Measurements from ENCODE around the gene AK5. TPM values are rescaled to one million over a fixed set of nuclear protein-coding genes. Genes with fewer than 3 reads are reported as not detected.
"Not testable (repeated sequence)": the region's sequence is repeated elsewhere in the genome, so short reads cannot be mapped to it uniquely, and the experiment has no call there.

The AK5 gene
- polyA plus RNA-seq, 3 donors: 2.6 to 5.2 (median 2.7) TPM

DNA sequence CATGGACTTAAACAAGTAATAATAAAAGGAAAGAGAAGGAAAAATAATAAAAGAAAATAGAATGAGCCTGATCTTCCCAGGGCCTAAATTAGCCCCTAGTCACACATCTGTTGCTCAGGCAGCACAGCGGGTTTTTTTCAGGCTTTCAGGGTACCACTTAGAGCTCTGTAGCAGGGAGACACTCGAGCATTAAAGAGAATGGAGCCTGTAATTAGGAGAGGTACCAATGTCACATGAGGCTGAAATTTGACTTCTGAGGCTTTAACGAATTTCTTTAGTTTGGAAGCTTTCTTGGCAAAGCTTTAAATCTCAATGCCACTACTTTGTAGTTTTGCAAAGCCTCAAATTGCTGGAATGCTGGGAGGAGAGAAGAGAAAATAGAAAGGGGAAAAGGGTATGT is 116.3 kb downstream of the AK5 start:
- no peak for DNase-seq

DNA sequence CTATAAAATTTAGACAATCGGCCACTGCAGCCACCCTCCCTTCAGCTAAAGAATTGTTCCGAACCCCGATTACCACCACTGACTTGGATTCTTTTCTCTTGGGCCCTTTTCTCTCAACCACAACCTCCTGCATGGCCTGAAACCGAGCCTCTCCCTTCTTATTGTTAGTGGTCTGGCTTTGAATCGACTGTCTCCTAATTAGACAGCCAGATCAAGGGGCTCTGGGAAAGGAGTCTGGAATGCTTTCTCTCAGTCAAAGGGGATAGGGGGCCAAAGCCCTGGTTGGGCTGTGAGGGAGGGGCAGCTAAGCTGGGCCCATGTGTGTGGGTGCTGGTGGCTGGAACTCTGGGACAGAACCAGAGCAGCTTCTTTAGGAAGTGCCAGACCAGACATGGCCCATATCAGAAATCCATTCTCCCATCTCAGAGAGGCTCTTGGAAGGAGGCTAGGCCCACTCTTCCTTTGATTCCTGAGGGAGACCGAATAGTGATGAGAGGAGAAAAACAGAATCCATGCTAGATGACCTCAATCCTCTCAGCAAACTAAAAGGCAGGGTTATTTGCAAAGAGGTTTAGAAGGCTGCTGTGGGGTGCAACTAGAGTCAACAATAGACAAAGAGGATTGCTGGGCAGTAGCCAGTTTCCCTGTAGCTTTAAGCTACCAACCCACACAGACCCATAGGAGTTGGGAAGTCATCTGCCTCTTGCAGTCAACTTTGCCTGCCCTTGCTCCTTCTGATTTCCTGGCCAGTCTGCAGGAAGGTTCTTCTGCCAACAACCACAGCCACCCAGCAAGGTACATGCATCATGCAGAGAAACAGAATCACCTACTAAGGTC is 117.6 kb downstream of the AK5 start:
- no peak for DNase-seq

DNA sequence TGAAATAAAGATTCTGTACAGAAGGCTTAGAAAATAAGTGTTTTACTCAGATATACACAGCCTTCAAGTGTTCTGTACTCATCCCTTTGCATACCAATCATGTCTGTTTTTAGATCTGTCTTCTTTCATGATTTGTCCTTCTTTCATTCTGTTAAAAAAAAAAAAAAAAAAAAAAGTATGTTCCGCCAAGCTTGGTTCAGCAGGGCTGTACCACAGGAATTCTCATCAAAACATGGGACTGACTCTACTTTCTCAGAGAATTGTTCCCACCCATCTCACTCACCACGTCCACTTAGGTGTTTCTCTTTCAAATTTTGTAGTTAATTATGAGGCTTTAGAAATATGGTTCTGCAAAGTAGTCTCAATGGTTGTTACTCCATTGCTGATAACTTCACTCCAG is 119.0 kb downstream of the AK5 start:
- DNase-seq: no peak

DNA sequence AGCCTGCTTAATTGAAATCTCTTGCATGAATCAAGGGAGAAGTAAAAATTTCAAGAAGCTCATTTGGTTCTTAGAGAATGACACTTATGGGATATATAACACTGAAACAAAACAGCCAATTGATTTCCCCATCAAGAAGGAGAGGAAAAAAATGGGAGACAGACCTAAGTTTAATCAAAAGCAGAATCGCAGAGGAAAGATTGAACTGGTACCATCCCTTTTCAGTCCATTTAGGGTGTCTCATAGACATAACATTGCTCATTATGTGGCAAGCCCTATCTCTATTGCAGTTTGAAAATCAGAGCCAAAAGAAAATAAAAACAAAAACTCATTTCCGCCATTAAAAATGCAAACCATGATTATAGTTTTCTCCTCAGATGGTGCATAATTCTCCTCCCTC is 119.6 kb downstream of the AK5 start:
- no peak for DNase-seq

DNA sequence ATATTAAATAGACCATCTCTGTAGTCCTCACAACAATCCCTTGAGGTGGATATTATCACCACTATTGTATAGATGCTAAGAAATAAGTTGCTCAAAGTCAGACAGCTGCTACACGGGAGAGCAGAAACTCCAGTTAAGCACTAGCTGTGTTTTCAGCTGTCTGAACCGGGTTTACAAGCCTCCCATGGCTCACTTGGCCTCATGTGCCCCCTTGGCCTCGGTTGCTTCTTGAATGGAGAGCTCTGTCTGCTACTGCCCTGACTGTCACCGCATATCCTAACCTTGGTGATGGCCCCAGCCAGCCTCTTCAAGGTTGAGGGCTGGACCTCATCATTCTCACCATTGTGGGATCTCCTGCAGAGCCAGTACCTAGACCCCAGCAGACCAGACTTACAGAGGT is 123.4 kb downstream of the AK5 start:
- DNase-seq: no peak

DNA sequence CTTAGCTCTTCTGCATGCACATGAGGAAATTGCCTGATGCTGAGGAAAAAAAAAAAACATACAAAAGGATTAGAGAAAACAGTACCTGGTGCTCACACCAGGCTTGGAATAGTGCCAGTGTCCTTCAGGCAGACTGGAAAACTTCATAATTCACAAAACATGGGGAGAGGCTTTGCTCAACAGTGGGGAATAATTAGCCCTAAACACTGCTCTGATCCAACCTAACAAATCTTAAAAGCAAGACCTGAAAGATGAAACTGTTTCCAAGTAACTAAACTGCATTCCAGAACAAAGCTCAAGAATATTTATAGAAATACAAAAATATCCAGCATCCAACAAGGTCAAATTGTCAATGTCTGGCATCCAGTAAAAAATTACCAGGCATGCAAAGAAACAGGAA is 124.8 kb downstream of the AK5 start:
- DNase-seq: no peak

DNA sequence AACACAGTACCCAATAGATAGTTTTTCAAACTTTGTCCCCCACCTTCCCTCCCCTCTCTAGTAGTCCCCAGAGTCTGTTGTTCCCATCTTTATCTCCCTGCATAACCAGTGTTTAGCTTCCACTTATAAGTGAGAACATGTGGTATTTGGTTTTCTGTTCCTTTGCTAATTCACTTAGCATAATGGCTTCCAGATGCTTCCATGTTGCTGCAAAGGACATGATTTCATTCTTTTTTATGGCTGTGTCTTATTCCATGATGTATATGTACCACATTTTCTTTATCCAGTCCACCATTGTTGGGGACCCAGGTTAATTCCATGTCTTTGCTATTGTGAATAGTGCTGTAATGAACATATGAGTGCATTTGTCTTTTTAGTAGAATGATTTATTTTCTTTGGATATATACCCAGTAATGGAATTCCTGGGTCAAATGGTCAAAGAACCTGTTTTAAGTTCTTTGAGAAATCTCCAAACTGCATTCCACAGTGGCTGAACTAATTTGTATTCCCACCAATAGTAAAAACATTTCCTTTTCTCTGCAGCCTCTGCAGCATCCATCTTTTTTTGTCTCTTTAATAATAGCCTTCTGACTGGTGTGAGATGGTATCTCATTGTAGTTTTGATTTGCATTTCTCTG is 126.0 kb downstream of the AK5 start:
- no peak for DNase-seq

DNA sequence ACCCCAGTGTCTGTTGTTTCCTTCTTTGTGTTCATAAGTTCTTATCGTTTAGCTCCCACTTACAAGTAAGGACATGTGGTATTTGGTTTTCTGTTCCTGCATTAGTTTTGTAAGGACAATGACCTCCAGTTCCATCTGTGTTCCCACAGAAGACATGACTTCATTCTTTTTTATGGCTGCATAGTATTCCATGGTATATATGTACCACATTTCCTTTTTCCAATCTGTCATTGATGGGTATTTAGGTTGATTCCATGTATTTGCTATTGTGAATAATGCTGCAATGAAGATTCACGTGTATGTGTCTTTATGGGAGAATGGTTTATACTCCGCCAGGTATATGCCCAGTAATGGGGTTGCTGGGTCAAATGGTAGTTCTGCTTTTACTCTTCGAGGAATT is 127.1 kb downstream of the AK5 start:
- not testable (repeated sequence) for DNase-seq

DNA sequence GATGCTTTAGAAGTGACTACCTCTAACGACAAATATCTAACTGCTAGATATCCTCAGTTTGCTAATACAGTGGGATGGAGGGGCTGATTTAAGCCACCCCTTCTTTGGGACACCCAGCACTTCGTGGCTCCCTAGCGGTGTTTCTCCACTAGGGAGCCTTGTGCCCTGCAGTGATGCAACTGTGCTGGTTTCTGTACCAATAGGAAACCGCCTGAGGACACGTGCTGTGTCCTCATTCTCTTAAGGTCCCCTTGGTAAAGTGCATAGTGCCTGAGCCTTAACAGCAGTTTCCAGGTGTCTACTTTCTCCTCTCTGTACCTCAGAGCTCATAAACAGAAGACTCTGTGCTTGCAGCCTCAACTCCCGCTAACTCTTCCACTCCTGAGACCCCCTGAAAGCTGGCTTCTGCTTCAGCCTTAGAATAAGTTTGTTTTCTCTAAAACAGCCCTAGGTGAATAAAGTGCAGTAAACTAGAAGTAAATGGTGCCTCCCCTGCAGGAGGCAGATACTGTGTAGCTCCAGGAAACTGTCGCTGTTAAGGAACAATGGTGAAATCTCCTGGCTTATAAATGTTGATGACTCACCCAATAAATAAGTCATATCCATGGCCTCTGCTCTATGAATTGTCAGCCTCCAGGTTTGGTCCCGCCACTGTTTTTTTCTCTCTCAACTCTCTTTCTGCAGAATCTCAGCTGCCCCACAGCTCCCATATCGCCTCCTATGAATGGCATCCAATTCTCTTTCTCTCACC is 130.4 kb downstream of the AK5 start:
- DNase-seq: no peak

DNA sequence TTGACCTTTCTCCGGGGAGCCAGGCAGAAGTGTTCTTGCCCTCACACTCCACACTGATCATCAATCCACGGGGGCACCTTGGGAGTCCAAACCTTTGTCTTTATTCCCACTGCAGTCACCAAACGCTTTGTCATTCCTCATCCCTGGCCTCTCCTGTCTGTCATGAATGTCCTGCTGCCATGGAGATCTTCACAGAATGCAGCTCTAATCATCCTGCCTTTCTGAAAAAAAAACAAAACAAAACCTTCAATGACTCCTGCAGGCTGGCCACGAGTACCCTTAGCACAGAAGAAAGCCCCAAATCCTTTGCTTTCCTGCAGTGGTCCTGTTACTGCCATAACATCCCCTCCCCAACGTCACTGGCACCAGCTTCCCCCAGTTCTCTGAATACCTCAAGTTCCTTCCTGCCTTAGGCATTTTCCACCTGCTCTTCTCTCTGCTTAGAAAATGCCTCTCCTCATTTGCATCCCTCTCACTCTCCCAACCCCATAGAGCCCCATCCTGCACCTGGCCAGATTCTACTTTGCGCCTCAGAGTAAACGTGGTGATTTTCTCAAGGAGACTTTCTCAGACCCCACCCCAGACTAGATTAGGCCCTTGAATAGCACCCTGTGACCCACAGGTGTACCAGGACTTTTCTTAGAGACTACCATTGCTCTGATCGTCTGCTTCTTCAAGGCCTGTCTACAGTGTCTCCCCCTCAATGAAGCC is 131.2 kb downstream of the AK5 start:
- no peak for DNase-seq

DNA sequence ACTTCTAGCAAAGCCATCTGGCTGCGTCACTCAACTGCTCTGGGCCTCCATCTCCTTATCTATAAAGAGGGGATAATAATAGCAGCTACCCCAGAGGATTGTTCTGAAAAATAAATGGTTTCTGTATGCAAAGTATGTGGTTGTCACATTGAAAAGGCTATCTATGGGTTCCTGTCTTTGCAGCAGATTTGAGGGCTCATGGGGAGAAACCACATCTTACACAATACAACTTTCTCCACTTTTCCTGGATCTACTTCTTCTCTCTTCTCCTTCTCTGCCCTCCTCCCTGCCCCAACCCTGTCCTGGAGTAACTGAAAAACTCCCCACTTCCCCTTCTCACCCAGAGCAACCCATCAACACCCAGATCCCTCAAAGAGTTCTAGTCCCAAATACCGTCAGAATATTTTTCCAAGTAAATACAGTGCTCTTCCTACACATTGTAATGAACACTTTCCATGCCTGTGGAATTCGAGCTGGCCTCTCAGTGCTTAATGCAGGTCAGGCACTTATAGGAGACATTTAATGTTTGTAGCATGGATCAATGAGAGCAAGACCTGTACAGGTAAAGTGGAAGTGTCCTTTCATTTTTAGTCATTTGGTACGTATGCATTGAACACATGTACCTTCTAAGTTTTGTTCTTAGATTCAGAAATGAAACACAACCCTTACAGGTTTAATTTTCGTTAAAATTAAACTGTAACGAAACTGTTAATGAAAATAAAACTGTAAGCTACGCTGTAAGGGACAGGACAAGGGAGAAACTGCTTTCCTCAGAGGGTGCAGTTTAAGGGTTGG is 131.9 kb downstream of the AK5 start:
- no peak for DNase-seq

DNA sequence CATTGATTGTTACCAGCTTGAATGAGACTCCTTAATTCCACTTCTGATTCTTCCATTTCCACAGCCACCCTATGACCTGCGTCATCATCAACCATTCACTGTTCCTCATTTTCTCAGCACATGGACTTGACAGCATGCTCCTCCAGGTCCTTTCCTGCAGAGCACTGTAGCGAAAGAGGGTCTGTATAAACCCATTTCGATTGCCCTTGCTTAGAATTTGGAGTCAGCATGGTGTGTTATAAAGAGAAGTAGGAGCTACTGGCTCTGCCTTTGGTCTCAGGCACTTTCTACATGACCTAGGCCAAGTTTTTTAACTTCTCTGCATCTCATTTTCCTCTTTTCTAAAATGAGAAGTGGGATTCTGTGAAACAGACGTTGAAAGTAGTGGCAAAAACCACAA is 133.8 kb downstream of the AK5 start:
- DNase-seq: no peak

DNA sequence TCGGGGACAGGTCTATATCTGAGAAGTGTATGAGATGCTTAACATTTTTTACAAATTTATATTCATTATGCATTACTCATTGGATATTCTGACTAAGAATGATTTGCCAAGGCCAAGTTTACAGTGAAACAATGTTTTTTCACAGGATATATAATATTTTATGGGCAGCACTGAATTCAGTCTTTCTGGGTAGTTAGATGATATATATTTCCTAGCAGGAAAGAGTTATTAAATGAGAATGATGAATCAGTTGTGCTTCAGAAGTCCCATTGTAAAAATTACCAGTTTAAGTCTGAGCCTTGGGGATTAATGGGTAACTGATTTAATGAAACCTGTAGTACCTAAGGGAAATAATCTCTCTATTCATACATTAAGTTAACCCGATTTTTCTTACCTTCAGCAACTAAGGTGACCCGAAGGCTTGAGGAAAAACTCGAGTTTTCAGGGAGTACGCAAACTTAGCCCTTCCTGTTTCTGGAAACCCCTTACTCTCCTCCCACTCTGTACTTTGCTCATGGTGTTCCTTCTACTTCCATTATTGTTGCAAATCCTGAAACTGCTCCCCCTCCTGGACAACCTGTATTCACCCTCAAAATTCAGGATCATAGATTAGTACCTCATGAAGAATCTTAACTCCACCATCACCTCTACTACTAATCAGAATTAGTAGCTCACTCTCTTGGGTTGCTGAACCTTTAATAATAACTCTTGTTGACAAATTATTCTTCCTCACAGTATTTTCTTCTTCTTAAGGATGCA is 135.1 kb downstream of the AK5 start:
- no peak for DNase-seq

DNA sequence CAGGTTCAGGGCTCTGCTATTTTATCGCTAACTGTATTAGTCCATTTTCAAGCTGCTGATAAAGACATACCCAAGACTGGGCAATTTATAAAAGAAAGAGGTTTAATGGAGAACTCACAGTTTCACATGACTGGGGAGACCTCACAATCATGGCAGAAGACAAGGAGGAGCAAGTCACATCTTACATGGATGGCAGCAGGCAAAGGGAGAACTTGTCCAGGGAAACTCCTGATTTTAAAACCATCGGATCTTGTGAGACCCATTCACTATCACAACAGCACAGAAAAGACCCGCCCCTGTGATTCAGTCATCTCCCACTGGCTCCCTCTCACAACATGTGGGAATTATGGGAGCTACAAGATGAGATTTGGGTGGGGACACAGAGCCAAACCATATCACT is 136.2 kb downstream of the AK5 start:
- DNase-seq: not testable (repeated sequence)

DNA sequence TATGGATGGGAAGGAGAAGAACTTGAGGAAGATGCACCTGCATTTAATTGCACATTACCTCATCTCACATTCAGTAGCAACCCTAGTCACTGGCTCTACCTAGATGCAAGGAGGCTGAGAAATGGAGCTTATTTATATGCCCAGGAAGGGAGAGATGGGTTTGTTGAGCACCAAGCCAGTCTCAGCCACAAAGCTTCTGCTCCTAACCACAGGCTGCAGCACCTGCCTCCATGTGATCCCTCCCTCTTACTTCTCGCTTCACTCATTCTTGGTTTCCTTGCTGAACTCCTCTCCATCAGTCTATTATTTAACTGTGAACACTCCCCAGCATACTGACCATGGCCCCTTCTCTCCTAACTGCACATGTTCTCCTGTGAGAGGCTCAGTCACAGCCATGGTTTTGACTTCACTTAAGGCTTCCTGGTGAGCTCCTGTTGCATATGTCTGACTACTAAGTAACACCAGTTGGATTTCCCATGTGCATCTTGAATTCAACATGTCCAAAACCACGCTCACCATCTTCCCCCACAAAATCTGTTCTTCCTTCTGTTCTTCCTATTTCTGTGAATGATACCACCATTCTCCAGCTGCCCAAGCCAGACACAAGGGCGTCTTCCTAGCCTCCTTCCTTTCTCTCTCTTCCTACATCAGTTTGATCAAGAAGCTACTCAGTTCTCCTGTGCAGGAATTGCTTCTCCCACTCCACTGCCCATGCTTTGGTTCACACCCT is 139.8 kb downstream of the AK5 start:
- no peak for DNase-seq

DNA sequence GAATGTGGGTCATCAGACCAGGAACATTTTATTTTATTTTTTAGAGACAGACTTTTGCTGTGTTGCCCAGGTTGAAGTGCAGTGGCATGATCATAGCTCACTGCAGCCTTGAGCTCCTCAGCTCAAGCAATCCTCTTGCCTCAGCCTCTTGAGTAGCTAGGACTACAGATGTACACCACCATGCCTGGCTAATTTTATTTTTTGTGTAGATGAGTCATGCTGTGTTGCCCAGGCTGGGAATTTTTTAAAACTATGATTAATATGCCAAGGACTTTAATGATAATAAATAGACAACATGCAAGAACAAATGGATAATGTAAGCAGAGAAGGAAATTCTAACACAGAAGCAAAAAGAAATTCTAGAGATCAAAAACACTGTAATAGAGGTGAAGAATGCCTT is 142.4 kb downstream of the AK5 start:
- DNase-seq: no peak

DNA sequence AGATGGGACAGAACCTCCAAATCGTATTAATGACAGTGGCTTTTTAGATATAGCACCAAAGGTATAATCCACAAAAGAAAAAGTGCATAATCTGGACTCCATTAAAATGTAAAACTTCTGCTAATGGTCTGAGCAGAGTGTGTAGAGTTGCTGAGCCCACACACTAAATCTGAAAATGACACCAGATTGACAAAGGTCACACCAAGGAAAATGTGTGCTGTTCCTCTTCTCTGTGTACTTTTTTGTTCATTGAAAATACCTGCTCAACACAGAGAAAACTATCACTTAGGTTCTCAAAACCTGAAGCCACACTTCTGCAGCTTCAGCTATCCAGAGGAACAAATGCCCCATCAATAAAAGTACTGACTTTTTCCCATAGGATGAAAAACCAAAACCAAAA is 146.2 kb downstream of the AK5 start:
- DNase-seq: no peak

DNA sequence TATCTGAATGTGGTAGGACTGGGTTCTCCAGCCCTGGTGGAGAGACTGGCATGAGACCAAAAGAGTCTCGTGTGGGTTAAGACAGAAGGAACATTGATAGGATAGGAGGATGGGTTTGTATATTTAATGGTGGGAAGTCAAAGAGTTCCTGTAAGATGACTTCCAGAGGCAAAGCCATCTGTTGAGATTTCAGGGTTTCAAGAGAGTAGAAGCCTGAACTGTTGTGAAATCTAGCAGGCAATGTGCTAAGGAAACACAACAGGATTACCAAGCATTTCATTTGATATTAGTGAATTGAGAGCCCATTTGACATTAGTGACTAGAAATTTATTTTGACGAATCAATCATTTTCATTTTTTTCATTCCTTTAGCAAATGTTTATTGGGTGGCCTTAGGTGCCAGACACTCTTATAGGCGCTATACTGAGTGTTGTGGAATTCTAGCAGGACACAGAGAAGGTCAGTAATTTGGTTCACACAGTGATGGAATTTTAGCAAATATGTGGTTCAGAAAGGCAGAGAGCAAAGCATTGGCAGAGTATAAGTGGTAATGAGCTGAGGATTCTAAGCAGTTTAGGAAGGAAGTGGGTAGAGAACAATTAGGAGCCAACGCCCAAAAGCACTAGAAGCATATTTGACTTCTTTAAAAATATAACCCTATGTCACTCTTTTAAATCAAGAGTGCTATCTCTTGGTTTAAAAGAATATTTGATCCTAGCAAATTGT is 149.3 kb downstream of the AK5 start:
- DNase-seq: no peak

DNA sequence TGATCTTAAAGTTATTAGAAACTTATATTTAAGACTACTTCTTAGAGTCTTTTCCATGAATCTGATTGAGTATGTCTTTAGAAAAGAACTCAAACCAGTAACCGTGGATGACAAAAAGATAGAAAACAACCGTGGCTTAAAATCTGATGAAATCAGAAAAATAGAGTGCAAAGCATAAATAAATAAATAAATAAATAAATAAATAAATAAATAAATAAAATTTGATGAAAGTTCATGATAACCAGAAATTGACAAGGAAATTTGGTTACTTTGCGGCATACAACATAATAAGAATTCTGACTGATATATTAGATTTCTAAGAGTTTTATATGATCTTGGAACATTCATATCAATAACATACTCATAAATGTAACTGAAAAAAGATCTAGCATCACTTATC is 152.1 kb downstream of the AK5 start:
- no peak for DNase-seq

All from renal pelvis (tissue), 4 donors.